MM.1S (cell line): ENCODE measurements around the gene MMP20.

ENCODE experiments used
- CTCF ChIP-seq: fragments of 300-600 bp; sonication (generic); IDR thresholded peaks from 2 replicates; pipeline ENCODE4 v1.5.1; 2016; ENCODE audit warnings: antibody characterized with exemption, low read length, mixed read lengths
- EZH2 ChIP-seq: fragments of 300-600 bp; sonication (generic); optimal IDR thresholded peaks from 2 replicates; pipeline ENCODE3; 2017; ENCODE audit warnings: low read depth, mild to moderate bottlenecking, antibody characterized with exemption, low read length, mixed read lengths
- EZH2phosphoT487 ChIP-seq: fragments of 300-600 bp; sonication (generic); IDR thresholded peaks from 2 replicates; pipeline ENCODE4 v1.6.1; 2018; ENCODE audit warnings: antibody characterized with exemption, low read length

DNA sequence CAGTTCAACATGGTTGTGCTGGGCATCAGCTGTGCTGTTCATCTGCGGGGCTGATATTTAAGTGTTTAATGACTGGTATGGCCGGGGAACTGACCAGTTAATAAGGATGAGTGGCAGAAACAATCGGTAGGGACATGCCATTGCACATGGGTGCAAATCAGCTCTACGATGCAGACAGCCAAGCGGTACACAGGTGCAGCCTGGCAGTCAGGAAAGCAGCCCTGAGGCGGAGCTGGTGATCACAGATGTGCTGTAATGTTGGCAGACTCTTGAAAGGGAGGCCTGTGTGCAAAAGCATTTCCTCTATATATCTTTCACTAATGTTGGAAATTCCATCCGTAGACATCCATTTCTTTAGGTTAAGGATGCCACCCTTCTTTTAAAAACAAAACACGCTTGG lies 1.1 kb downstream of the MMP20 start:
- no peak for TF ChIP-seq CTCF
- no peak for TF ChIP-seq EZH2phosphoT487
- TF ChIP-seq EZH2: no peak
